Astrocyte of the spinal cord (primary cell): Measurements from ENCODE around the gene PVALEF.

Experiments used
- DNase-seq: peaks from one replicate; pipeline ENCODE4 v3.0.0; 2011; ENCODE audit warnings: low read depth, low spot score
- H3K4me3 ChIP-seq: 2 replicates; pipeline ENCODE4 v1.5.1; 2011; ENCODE audit warnings: low read depth, mild to moderate bottlenecking, low read length, moderate library complexity
- CTCF ChIP-seq: IDR thresholded peaks from 2 replicates; pipeline ENCODE4 v1.5.1; 2012; ENCODE audit warnings: low read depth, mild to moderate bottlenecking, low read length, inconsistent platforms
- in situ Hi-C: cut with HindIII; loops from 2 replicates; pipeline ENCODE4 v1.10.0; 2017; ENCODE audit warnings: low sequenced_read_pairs

PVALEF gene

GRCh38 chr17:81212365-81212764, 47.1 kb downstream of the PVALEF start:
- H3K4me3 ChIP-seq: no peak overlapping the region
- TF ChIP-seq CTCF: no peak
- DNase-seq: no peak
- in situ Hi-C loops: no loop called here

- H3K4me3 ChIP-seq: no peak overlapping the region
- no peak for TF ChIP-seq CTCF
- DNase-seq: no peak
- in situ Hi-C loops: no loop called here
Observed at GRCh38 chr17:81213978-81214377, 48.7 kb downstream of the PVALEF start.

GRCh38 chr17:81217491-81217890, 52.2 kb downstream of the PVALEF start:
- DNase-seq: no peak
- in situ Hi-C loops: no loop called here
- no peak overlapping the region for H3K4me3 ChIP-seq
- TF ChIP-seq CTCF: no peak

GRCh38 chr17:81218459-81218858, 53.2 kb downstream of the PVALEF start:
- TF ChIP-seq CTCF: no peak
- no peak for DNase-seq
- no peak overlapping the region for H3K4me3 ChIP-seq
- in situ Hi-C loops: no loop called here

- no peak overlapping the region for H3K4me3 ChIP-seq
- TF ChIP-seq CTCF: no peak
- no peak for DNase-seq
- in situ Hi-C loops: no loop called here
Observed at GRCh38 chr17:81218991-81219390, 53.7 kb downstream of the PVALEF start.

GRCh38 chr17:81219476-81220180, 54.3 kb downstream of the PVALEF start:
- no peak overlapping the region for H3K4me3 ChIP-seq
- no peak for DNase-seq
- TF ChIP-seq CTCF: no peak
- in situ Hi-C loops: no loop called here
